Right cardiac atrium (tissue), 5 donors: ENCODE measurements around the gene GALNT6. TPM values are rescaled to one million over a fixed set of nuclear protein-coding genes. Genes with fewer than 3 reads are reported as not detected.

Experiments
- ATAC-seq, 2 donors: fragments of 200-7000 bp; cut with Tn5 transposase; one replicate each; pipeline versions ENCODE4 v1.8.0 to v1.9.1; 2020; ENCODE audit warnings: moderate library complexity in 2 of 2, mild to moderate bottlenecking in 1 of 2
- DNase-seq, 3 donors: peaks; one replicate each; pipeline ENCODE4 v3.0.0-alpha.2; 2020
- H3K27ac ChIP-seq: one replicate; pipeline ENCODE4 v1.5.1; 2013; ENCODE audit warnings: mild to moderate bottlenecking, low read length, control low read depth, moderate library complexity
- H3K27me3 ChIP-seq: one replicate; pipeline ENCODE4 v1.6.1; 2013; ENCODE audit not compliant: control insufficient read depth, insufficient read depth
- H3K4me1 ChIP-seq: one replicate; pipeline ENCODE4 v1.6.1; 2013; ENCODE audit warnings: low read length; ENCODE audit not compliant: control insufficient read depth, insufficient read depth
- H3K4me3 ChIP-seq: one replicate; pipeline ENCODE4 v1.5.1; 2013; ENCODE audit warnings: low read length, control low read depth
- H3K9me3 ChIP-seq: one replicate; pipeline ENCODE4 v1.6.1; 2013; ENCODE audit warnings: low read length; ENCODE audit not compliant: control insufficient read depth
- WGBS: extraction: QIAGEN DNeasy Blood & Tissue Kit; methylation state at CpG from one replicate; pipeline ENCODE4 v1.1.7; 2013; 5-methylcytosine and 5-hydroxymethylcytosine counted together
- intact Hi-C, 4 donors: fragments of 100-400 bp; cut with DNase I; formaldehyde crosslinking; loops; one replicate each; pipeline versions ENCODE4 v1.11.0 to v1.14.0; 2022 to 2023
- polyA plus RNA-seq: library from polyadenylated mRNA; stranded (reverse); fragments of 200-250 nt; gene quantifications from one replicate; pipeline ENCODE4 v1.2.3, GENCODE V29; 2013
- total RNA-seq, 4 donors: library from RNA; stranded (reverse); fragmentation: NEBNext Ultra II Directional; extraction: Animal tissue kit (Norgen Biotek cat#: 25700); gene quantifications; one replicate each; pipeline ENCODE4 v1.2.1, GENCODE V29; 2021
- donor health status: healthy with polysubstance abuse.
- donor health status: DM: no; HTN: yes; CAD: no.
- donor health status: DM: no; HTN: no; CAD: no.
- donor health status: DM: no; HTN: yes; CAD: no; lungs with severe emphysema.
- donor health status: DM: yes; HTN: yes; CAD: no.

The GALNT6 gene
- total and polyA plus RNA-seq, 5 donors: 0.25 to 2.2 (median 1.3) TPM

GRCh38 chr12:51404627-51405026 is 13.4 kb upstream of the GALNT6 start:
- intact Hi-C loops: no loop called here
- no peaks in the 10 kb centered on the region for H3K4me1 ChIP-seq
- no peak overlapping the region for H3K27ac ChIP-seq
- WGBS: 81% methylated on average over 3 of the region's 3 CpGs
- H3K4me3 ChIP-seq: no peak overlapping the region
- no peaks in the 10 kb centered on the region for H3K27me3 ChIP-seq
- no peak for ATAC-seq
- no peak for DNase-seq
- no peaks in the 10 kb centered on the region for H3K9me3 ChIP-seq

GRCh38 chr12:51403681-51404136 is 12.5 kb upstream of the GALNT6 start:
- H3K4me3 ChIP-seq: no peak overlapping the region
- H3K27me3 ChIP-seq: no peaks in the 10 kb centered on the region
- H3K9me3 ChIP-seq: no peaks in the 10 kb centered on the region
- H3K27ac ChIP-seq: no peak overlapping the region
- ATAC-seq (peak; percentile 41 to 58), DNase-seq (peak in 1 of 3 donors; percentile 64)
- intact Hi-C loops: no loop called here
- 83% methylated on average over 4 of the region's 4 CpGs for WGBS
- H3K4me1 ChIP-seq: no peaks in the 10 kb centered on the region

GRCh38 chr12:51403159-51403558 is 12.0 kb upstream of the GALNT6 start:
- Histone ChIP-seq H3K4me3 (no peak overlapping the region), H3K9me3 (no peaks in the 10 kb centered on the region), H3K27ac (no peak overlapping the region), H3K4me1 (no peaks in the 10 kb centered on the region), H3K27me3 (no peaks in the 10 kb centered on the region)
- DNase-seq (no peak), ATAC-seq (no peak)
- intact Hi-C loops: no loop called here
- 88% methylated on average over 6 of the region's 6 CpGs for WGBS

- no peak for ATAC-seq
- no peak overlapping the region for H3K27ac ChIP-seq
- WGBS: 0% methylated on average over 1 of the region's 1 CpG
- H3K4me1 ChIP-seq: no peaks in the 10 kb centered on the region
- intact Hi-C loops: no loop called here
- no peak for DNase-seq
- H3K27me3 ChIP-seq: no peaks in the 10 kb centered on the region
- no peaks in the 10 kb centered on the region for H3K9me3 ChIP-seq
- no peak overlapping the region for H3K4me3 ChIP-seq
Measured at GRCh38 chr12:51401900-51402299, 10.7 kb upstream of the GALNT6 start.

- ATAC-seq (no peak), DNase-seq (no peak)
- Histone ChIP-seq H3K27me3 (no peaks in the 10 kb centered on the region), H3K9me3 (no peaks in the 10 kb centered on the region), H3K4me3 (no peak overlapping the region), H3K27ac (no peak overlapping the region), H3K4me1 (no peaks in the 10 kb centered on the region)
- 91% methylated on average over 13 of the region's 13 CpGs for WGBS
- intact Hi-C loops: no loop called here
Measured at GRCh38 chr12:51401486-51401885, 10.3 kb upstream of the GALNT6 start.

GRCh38 chr12:51401020-51401419 is 9.8 kb upstream of the GALNT6 start:
- H3K9me3 ChIP-seq: no peaks in the 10 kb centered on the region
- intact Hi-C loops: no loop called here
- 89% methylated on average over 14 of the region's 14 CpGs for WGBS
- no peaks in the 10 kb centered on the region for H3K27me3 ChIP-seq
- no peak for ATAC-seq
- H3K27ac ChIP-seq: no peak overlapping the region
- no peak for DNase-seq
- no peaks in the 10 kb centered on the region for H3K4me1 ChIP-seq
- no peak overlapping the region for H3K4me3 ChIP-seq

GRCh38 chr12:51399891-51400290 is 8.7 kb upstream of the GALNT6 start:
- intact Hi-C loops: no loop called here
- H3K4me1 ChIP-seq: no peaks in the 10 kb centered on the region
- DNase-seq (no peak), ATAC-seq (no peak)
- no peak overlapping the region for H3K27ac ChIP-seq
- H3K4me3 ChIP-seq: no peak overlapping the region
- H3K9me3 ChIP-seq: no peaks in the 10 kb centered on the region
- H3K27me3 ChIP-seq: no peaks in the 10 kb centered on the region
- WGBS: 78% methylated on average over 4 of the region's 4 CpGs

- DNase-seq (no peak), ATAC-seq (no peak)
- WGBS: 83% methylated on average over 4 of the region's 4 CpGs
- Histone ChIP-seq H3K4me3 (no peak overlapping the region), H3K4me1 (no peaks in the 10 kb centered on the region), H3K27me3 (no peaks in the 10 kb centered on the region), H3K27ac (no peak overlapping the region), H3K9me3 (no peaks in the 10 kb centered on the region)
- intact Hi-C loops: no loop called here
Measured at GRCh38 chr12:51397670-51398069, 6.5 kb upstream of the GALNT6 start.

GRCh38 chr12:51395283-51396230 is 4.4 kb upstream of the GALNT6 start:
- H3K4me3 ChIP-seq: no peak overlapping the region
- WGBS: 46% methylated on average over 8 of the region's 8 CpGs
- ATAC-seq (no peak), DNase-seq (no peak)
- no peak overlapping the region for H3K27ac ChIP-seq
- H3K4me1 ChIP-seq: peaks cover 2% of the 10 kb centered on the region
- H3K27me3 ChIP-seq: no peaks in the 10 kb centered on the region
- H3K9me3 ChIP-seq: no peaks in the 10 kb centered on the region
- intact Hi-C loops: no loop called here

GRCh38 chr12:51393676-51394545 is 2.7 kb upstream of the GALNT6 start:
- ATAC-seq (peak; percentile 42 to 80), DNase-seq (no peak)
- intact Hi-C loops: no loop called here
- WGBS: 74% methylated on average over 14 of the region's 14 CpGs
- H3K4me1 ChIP-seq: peaks cover 2% of the 10 kb centered on the region
- no peak overlapping the region for H3K4me3 ChIP-seq
- no peak overlapping the region for H3K27ac ChIP-seq
- H3K27me3 ChIP-seq: no peaks in the 10 kb centered on the region
- no peaks in the 10 kb centered on the region for H3K9me3 ChIP-seq
